Activated naive CD4-positive, alpha-beta T cell treated with anti-CD3 and anti-CD28 coated beads, Interleukin-2, amount 50 U/mL, for 72 hours (primary cell): Measurements from ENCODE around the gene IL10RA. TPM values are rescaled to one million over a fixed set of nuclear protein-coding genes. Genes with fewer than 3 reads are reported as not detected.
A peak's percentile ranks its signal among the peaks of the same experiment; 100 is the strongest.
"Not testable (repeated sequence)": the region's sequence is repeated elsewhere in the genome, so short reads cannot be mapped to it uniquely, and the experiment has no call there.

ENCODE experiments used
- ATAC-seq, 2 donors: fragments of 150-1000 bp; cut with Tn5 transposase; 2 replicates each; pipeline ENCODE4 v1.10.0; 2021; ENCODE audit warnings: mild to moderate bottlenecking in 2 of 2, moderate library complexity in 2 of 2
- DNase-seq, 2 donors: peaks; one replicate each; pipeline ENCODE4 v3.0.0; 2021 to 2022; ENCODE audit warnings: low spot score in 2 of 2
- H3K27ac Mint-ChIP-seq, 2 donors: one replicate each; pipeline ENCODE4 v1.8.0; 2022; ENCODE audit warnings: mild to moderate bottlenecking in 2 of 2, mixed read lengths in 2 of 2
- H3K36me3 Mint-ChIP-seq, 2 donors: one replicate each; pipeline ENCODE4 v1.8.0; 2022; ENCODE audit warnings: mixed read lengths in 2 of 2
- H3K9me3 Mint-ChIP-seq, 2 donors: one replicate each; pipeline ENCODE4 v1.8.0; 2022; ENCODE audit warnings: mixed read lengths in 2 of 2
- total RNA-seq, 2 donors: library from RNA; stranded (reverse); gene quantifications; one replicate each; pipeline ENCODE4 v1.2.3, GENCODE V29; 2022

The IL10RA gene
- total RNA-seq, 2 donors from 2014 or later: 31.6 to 32.2 TPM

DNA sequence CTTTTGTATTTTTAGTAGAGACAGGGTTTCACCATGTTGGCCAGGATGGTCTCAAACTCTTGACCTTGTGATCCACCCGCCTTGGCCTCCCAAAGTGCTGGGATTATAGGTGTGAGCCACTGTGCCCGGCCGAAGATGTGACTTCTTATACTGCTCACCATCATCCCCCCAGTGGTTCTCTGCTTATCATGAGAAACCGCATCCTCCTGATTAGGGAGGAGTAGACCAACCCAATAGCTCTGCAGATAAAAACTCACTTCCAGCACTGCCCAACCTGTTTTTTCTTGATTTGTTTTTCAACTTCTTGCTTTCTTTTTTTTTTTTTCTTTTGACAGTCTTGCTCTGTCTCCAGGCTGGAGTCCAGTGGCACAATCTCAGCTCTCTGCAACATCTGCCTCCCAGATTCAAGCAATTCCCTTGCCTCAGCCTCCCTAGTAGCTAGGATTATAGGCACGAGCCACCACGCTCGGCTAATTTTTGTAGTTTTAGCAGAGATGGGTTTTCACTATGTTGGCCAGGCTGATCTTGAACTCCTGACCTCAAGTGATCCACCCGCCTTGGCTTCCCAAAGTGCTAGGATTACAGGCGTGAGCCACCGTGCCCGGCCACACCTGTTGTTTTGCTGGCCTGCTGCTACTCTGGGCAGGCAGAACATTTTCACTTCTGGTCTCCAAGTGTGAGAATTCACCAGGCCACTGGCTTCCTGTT lies 21.5 kb downstream of the IL10RA start:
- H3K27ac Mint-ChIP-seq: peak overlapping the region; percentile 70 to 73
- ATAC-seq: peak in 1 of 2 donors; percentile 17
- peaks cover 9 to 13% of the 10 kb centered on the region in 2 donors for H3K36me3 Mint-ChIP-seq
- peaks cover 8 to 10% of the 10 kb centered on the region in 2 donors for H3K9me3 Mint-ChIP-seq
- not testable (repeated sequence) for DNase-seq

DNA sequence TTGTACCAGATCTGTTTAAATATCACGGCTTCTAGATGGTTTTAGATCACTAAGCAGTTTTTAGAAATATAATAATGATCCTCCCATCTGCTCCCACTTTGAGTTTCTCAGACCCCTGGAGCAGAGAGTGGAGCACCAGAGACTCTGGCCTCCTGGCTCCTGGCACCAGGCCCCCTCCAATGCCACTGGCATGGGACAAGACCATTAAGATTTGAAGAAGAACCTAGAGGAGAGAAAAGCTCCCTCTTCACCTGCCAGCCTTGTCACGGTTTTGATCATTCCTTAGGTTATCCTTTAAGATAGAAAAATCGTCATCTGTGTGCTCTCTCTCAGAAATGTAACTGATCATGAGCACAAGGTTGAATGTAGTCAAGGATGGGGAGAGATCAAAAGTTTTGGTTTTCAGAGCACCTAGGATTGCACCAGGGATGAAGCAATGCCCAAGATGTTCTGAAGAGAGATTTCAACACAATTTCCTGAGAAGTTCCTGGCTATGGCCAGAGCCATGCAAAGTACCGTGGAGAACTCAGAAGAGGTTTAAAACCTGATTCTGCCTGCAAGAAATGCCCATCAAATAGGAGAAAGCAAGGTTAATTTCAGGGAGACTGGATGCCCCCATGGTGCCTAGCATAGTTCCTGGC lies 22.2 kb downstream of the IL10RA start:
- DNase-seq: no peak
- Mint-ChIP-seq H3K27ac (peak overlapping the region; percentile 70 to 73), H3K36me3 (peaks cover 8 to 11% of the 10 kb centered on the region in 2 donors), H3K9me3 (peaks cover 7 to 10% of the 10 kb centered on the region in 2 donors)
- ATAC-seq: no peak

DNA sequence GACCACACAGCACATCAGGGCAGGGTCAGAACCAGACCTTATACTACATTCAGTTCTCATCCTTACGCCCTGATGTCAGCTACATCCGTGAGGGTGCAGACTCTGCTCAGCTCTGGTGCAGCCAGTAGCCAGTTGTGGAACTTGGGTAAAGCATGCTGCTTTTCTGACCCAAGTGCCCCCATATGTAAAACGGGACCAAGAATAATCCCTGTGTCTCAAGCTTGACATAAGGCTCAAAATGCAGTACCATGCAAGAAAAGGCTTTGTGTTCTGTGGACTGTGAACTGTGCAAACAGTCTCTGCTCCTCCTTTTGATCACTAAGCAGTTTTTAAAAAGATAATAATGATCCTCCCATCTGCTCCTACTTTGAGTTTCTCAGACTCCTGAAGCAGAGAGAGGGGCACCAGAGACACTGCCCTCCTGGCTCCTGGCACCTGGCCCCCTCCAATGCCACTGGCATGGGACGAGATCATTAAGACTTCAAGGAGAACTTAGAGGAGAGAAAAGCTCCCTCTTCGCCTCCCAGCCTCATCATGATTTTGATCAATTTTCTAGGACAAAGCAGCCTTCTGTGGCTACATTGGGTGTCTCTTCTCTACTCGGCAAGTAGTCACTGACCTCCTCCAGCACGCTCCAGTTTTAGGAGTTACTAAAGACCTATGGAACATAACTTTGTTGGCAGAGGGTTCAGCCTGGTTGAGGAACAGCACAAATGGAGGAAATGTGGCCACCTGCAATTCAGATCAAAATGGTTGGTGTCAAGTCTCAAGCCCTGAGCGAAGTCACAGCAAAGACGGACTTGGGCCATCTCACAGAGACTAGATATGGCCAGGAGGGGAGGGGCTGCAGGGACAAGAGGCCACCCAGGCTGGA lies 23.9 kb downstream of the IL10RA start:
- Mint-ChIP-seq H3K9me3 (peaks cover 0 to 5% of the 10 kb centered on the region in 2 donors), H3K27ac (no peak overlapping the region), H3K36me3 (peaks cover 0 to 7% of the 10 kb centered on the region in 2 donors)
- ATAC-seq: no peak
- DNase-seq: no peak

DNA sequence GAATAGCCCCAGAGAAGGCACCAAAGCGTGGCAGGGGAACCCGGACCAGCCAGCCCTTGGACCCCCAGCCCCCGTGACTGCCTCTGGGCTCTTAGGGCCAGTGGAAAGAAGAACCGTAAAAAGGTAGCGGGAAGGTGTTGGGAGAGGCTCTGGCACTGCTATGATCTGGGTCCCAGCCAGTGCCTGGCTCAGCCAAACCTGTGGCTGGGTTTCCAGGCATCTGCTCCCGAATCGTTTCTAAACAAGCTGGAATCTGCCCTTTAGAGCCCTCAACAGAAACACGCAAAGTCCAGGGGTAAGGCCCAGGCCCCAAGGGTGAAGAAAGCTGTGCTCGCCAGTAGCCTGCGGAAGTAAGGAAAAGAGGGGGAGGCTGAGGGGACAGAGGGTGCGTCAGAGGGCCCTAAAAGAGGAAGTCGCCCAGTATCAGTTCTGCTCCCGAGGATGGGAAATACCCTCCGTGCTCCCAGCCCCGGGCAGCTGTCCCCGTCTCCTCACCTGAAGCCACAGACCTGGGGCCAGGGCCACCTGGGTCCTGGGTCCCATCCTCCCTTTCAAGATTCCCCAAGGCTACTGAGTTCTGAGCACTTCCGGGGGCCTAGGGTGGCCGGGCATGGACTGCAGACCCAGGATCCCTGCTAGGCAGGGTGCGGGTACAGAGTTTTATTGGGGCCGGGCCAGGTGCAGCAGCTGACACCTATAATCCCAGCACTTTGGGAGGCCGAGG lies 24.7 kb downstream of the IL10RA start:
- no peak overlapping the region for H3K27ac Mint-ChIP-seq
- ATAC-seq (peak in 1 of 2 donors; percentile 22), DNase-seq (no peak)
- peaks cover 0 to 15% of the 10 kb centered on the region in 2 donors for H3K36me3 Mint-ChIP-seq
- peaks cover 0 to 5% of the 10 kb centered on the region in 2 donors for H3K9me3 Mint-ChIP-seq

DNA sequence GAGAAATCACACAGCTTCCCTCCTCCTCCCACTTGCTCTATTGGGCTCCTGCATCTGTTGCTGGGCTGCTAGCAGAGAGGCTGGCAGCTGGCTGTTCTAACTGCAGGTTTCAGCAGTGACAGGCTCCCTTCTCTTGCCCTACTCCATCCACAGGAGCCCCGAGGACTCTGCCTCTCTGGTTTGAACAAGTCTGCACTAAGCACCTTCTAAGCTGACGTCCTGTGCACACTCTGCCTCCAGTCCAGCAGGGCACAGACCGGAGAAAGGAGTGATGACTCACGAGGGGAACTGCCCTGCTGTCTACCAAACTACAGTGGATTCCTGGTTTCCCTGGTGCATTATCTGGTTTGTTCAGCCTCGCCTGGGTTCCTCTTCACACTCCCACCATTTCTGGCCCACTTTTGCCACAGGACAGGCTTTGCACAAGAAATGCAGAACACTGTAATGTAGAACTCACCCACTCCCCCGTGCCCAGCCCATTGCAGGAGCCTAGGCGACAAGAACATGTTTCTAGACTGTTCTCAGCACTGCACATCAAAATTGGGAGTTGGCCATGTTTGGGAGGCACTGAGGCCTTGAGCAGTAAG lies 26.0 kb downstream of the IL10RA start:
- Mint-ChIP-seq H3K9me3 (peaks cover 0 to 10% of the 10 kb centered on the region in 2 donors), H3K27ac (no peak overlapping the region), H3K36me3 (peaks cover 5 to 26% of the 10 kb centered on the region in 2 donors)
- no peak for DNase-seq
- peak in 1 of 2 donors; percentile 66 for ATAC-seq

DNA sequence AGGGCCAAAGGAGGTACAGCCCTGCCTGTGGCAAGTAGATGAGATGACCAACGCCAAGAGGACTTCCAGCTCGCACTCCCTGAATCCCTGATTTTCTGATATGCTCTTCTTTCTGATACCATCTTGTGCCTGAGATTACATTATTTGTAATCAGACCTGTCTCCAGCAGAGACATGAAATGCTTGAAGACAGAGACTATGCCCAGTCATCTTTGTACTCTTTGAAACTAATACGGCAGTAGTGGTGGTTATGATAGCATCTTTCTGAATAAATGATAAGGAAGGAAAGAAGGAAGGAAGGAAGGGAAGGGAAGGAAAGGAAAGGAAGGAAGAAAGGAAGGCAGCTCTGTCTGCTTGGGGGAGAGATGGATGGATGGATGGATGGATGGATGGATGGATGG lies 27.8 kb downstream of the IL10RA start:
- no peak for ATAC-seq
- Mint-ChIP-seq H3K9me3 (peaks cover 10 to 22% of the 10 kb centered on the region in 2 donors), H3K36me3 (peaks cover 15 to 39% of the 10 kb centered on the region in 2 donors), H3K27ac (peak overlapping the region in 1 of 2 donors; percentile 6)
- DNase-seq: no peak

DNA sequence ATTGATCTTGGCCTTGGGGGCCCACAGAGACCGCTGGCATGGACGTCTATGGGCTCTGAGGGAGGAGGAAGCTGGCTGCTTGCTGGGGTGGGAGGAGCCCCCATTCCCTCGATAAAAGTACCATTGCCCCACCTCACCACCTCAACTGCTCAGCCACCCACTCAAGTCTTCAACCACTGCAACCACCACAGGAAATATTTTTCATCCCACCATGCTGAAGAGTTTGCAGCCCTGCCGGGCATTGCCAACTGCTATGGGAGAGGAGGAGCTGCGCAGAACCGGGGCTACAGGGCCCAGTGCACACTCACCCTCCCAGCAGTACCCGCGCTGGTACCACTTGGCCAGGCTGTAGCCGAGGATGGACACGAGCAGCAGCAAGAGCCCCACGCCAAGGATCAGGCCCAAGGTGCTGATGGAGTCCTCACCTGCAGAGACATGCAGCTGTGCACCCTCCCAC lies 29.2 kb downstream of the IL10RA start:
- H3K9me3 Mint-ChIP-seq: peaks cover 18 to 30% of the 10 kb centered on the region in 2 donors
- H3K36me3 Mint-ChIP-seq: peaks cover 18 to 39% of the 10 kb centered on the region in 2 donors
- ATAC-seq: no peak
- no peak for DNase-seq
- H3K27ac Mint-ChIP-seq: peak overlapping the region in 1 of 2 donors; percentile 17

DNA sequence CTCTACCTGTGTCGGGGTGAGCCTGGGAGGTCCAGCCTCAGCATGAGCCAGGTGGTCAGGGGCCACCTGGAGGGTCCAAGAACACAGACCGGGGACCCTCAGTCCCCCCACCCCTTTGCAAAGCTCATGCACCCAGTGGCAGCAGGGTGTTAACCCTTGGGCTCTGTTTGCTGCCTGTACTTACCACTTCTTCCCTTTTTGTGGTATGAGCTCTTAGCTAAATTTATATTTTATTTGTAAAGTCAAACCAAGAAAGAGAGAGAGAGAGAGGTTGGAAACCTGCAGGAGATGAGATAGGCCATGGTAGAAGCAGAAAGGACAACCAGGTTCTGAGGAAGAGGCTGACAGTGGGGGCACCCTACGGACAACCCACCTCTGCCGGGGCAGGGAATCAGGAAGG lies 29.9 kb downstream of the IL10RA start:
- no peak for DNase-seq
- H3K36me3 Mint-ChIP-seq: peaks cover 22 to 39% of the 10 kb centered on the region in 2 donors
- peaks cover 22 to 33% of the 10 kb centered on the region in 2 donors for H3K9me3 Mint-ChIP-seq
- H3K27ac Mint-ChIP-seq: no peak overlapping the region
- no peak for ATAC-seq

DNA sequence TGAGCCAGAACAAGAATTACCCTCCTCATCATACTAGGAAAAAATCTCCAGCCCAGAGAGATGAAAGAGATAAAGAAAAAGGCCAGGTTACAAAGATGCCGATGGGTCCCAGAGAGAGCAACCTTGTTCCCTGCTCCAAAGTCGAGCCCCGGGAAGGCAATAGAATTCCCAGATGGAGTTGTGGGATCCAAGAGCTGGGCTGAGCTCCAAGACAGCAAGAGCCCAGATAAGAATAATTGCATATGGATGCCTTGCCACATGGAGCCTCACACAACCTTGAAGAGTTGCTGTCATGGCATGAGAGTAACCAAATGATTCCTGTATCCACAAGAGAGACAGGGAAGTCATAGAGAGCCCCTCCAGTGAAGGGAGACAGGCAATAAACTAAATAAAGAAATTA lies 30.9 kb downstream of the IL10RA start:
- DNase-seq (no peak), ATAC-seq (no peak)
- Mint-ChIP-seq H3K27ac (peak overlapping the region in 1 of 2 donors; percentile 44), H3K9me3 (peaks cover 22 to 33% of the 10 kb centered on the region in 2 donors), H3K36me3 (peaks cover 22 to 39% of the 10 kb centered on the region in 2 donors)

DNA sequence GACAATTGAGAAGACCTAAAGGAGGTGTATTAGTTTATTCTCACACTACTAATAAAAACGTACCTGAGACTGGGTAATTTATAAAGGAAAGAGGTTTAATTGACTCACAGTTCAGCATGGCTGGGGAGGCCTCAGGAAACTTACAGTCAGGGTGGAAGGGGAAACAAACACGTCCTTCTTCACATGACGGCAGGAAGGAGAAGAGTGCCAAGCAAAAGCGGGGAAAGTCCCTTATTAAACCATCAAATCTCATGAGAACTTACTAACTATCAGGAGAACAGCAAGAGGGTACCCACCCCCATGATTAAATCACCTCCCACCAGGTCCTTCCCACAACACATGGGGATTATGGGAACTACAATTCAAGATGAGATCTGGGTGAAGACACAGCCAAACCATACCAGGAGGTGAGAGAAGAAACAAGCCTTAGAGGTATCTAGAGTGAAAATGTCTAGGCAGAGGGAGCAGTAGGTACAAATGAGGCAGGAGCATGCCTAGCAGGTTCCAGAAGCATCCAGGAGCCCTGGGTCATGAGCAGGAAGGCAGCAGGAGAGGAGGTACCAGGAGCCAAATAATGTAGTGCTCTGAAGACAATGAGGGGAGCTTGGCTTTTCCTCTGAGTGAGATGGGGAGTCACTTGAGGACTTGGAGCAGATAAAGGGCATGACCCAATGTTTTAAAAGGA lies 31.6 kb downstream of the IL10RA start:
- DNase-seq: no peak
- Mint-ChIP-seq H3K9me3 (peaks cover 22 to 33% of the 10 kb centered on the region in 2 donors), H3K36me3 (peaks cover 22 to 39% of the 10 kb centered on the region in 2 donors), H3K27ac (no peak overlapping the region)
- no peak for ATAC-seq

DNA sequence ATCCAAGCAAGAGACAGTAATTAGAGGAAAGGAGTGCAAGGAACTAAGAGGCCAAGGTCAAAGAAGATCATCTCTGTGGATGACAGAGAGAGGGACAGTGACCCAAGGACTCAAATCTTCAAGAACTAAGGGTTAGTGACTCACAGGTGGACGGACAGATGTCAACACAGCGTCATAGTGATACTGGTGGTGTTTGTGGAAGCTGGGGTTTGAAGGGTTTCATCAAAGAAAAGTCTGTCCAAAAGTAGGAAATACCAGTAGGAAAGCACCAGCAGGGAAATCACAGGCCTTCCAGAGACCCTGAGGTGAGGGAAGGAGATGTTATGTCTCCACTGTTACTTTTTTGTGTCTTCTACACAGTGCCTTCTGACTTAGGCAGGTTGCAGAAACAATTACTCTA lies 32.2 kb downstream of the IL10RA start:
- H3K27ac Mint-ChIP-seq: no peak overlapping the region
- DNase-seq: no peak
- no peak for ATAC-seq
- H3K36me3 Mint-ChIP-seq: peaks cover 22 to 39% of the 10 kb centered on the region in 2 donors
- H3K9me3 Mint-ChIP-seq: peaks cover 22 to 33% of the 10 kb centered on the region in 2 donors

DNA sequence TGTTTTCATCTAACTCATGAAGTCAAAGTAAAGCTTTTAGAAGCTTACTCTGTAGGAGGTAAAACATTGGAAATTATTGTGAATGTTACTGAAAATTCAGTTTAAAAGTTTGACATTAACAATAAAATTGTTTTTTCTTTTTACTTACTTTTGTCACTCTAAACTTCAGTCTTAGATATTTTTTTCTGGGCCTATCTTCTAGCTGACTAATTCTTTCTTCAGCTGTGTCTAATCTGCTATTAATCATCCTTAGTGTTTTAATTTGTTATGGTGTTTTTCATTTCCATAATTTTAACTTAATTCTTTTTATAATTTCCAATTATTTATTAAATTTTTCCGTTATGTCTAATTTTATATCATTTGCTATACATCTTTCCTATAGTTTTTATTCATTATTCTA lies 35.0 kb downstream of the IL10RA start:
- Mint-ChIP-seq H3K9me3 (peaks cover 22 to 28% of the 10 kb centered on the region in 2 donors), H3K27ac (no peak overlapping the region), H3K36me3 (peaks cover 21 to 22% of the 10 kb centered on the region in 2 donors)
- ATAC-seq (no peak), DNase-seq (no peak)

DNA sequence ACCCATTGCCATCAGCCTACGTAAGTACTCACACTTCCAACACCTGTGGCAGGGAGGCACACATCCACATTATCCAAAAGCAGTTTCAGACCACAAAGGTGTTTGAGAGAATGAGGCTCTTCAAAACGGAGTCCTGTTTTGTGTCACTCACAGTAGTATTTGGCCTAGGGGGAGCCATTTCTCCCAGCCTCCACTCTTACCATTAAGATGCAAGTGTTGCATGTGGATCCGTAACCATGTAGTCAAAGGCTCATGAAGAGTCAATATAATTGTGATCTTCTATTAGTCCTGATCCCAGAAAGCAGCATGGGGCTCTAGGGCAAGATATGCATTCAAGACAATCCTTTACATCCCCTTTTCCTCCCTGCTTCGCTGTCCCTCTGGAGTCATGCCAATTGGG lies 41.5 kb downstream of the IL10RA start:
- DNase-seq (no peak), ATAC-seq (no peak)
- Mint-ChIP-seq H3K36me3 (no peaks in the 10 kb centered on the region), H3K9me3 (peaks cover 5 to 7% of the 10 kb centered on the region in 2 donors), H3K27ac (no peak overlapping the region)

DNA sequence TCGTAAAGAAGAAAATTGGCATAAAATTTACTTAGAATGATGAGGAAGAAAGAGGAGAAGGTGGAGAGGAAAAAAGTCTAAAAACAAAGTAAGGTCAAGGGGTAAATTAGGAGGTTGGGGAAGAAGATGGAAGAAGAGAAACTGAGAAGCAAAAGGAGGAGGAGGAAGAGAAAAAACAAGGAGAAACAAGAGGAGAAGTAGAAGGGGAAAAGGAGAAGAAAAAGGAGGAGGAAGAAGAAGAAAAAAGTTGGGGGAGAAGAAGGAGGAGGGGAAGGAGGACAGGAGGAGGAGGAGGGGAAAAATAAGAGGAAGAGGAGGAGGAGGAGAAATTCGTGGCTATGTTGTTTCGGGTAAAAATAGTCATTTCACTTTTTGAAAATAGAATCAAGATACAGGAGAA lies 42.4 kb downstream of the IL10RA start:
- Mint-ChIP-seq H3K36me3 (no peaks in the 10 kb centered on the region), H3K9me3 (peaks cover 5 to 7% of the 10 kb centered on the region in 2 donors), H3K27ac (no peak overlapping the region)
- ATAC-seq: no peak
- DNase-seq: no peak

DNA sequence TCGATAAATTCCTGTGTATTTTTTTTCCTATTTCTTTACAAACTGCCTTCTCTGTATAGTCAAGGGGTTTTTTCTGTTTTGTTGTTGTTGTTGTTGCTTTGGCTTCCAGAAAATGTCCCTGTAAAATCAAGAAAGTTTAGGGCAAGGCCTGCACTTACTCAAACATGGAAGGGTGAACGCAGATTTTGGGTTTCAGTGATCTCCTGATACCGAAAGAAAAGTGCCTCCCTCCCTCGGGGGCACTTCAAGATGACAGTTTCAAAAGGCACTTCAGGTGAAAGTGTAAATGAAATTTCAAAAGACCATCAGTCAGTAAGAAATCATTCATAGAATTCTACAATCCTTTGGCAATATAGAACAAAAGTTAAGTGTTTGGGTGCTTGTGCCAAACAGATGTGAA lies 47.2 kb downstream of the IL10RA start:
- ATAC-seq (peak in 1 of 2 donors; percentile 51), DNase-seq (no peak)
- H3K36me3 Mint-ChIP-seq: no peaks in the 10 kb centered on the region
- H3K27ac Mint-ChIP-seq: no peak overlapping the region
- peaks cover 5 to 7% of the 10 kb centered on the region in 2 donors for H3K9me3 Mint-ChIP-seq
